HepG2 (cell line): ENCODE data around the gene URAD. TPM values are rescaled to one million over a fixed set of nuclear protein-coding genes. Genes with fewer than 3 reads are reported as not detected.
A peak's percentile ranks its signal among the peaks of the same experiment; 100 is the strongest.

Experiments
- ATAC-seq: fragments of 200-7000 bp; cut with Tn5 transposase; 3 replicates; pipeline ENCODE4 v1.9.1; 2020; ENCODE audit warnings: mild to moderate bottlenecking, moderate library complexity
- BruUV-seq: library from RNA; stranded (reverse); fragments of 400-500 nt; replicated peaks from 2 replicates; lab custom pipeline; 2021; lab: Mats Ljungman, UMichigan
- CTCF ChIA-PET: fragments of 300-600 bp; formaldehyde crosslinking; extraction: SDS; loops from one replicate; lab custom pipeline; 2021; ENCODE audit warnings: low total read pairs, inconsistent platforms, low intra/inter-chr PET ratio; lab: Yijun Ruan, JAX
- POLR2A ChIA-PET: fragments of 350-600 bp; sonication (Branson Sonifier 250); formaldehyde crosslinking; loops from one replicate; lab custom pipeline; 2020; ENCODE audit warnings: antibody characterized with exemption, inconsistent platforms; lab: Yijun Ruan, JAX
- DNase-seq: peaks from one replicate; pipeline ENCODE4 v3.0.0-alpha.2; 2015; ENCODE audit warnings: low spot score
- FAIRE-seq: peaks from 3 replicates; lab custom pipeline; 2011; peaks lifted over from hg19 to GRCh38; lab: Jason Lieb, UNC
- H2AFZ ChIP-seq: one replicate; pipeline ENCODE4 v1.6.1; 2011; ENCODE audit warnings: low read length, inconsistent platforms
- H3K27ac ChIP-seq: fragments of 300-600 bp; 3 replicates; pipeline ENCODE4 v1.8.0; 2011; ENCODE audit warnings: mixed run types, mild to moderate bottlenecking, mixed read lengths, low read length, inconsistent platforms; ENCODE audit not compliant: insufficient read depth; ENCODE audit errors: extremely low read length
- H3K27me3 ChIP-seq, 2 experiments: fragments of 200-600 bp in 1 of 2; 2 replicates in 1 of 2; 3 replicates in 1 of 2; pipeline versions ENCODE4 v1.6.0 to v1.8.0; 2011; ENCODE audit warnings: low read length in 2 of 2, mild to moderate bottlenecking in 2 of 2, moderate library complexity in 2 of 2, inconsistent platforms in 1 of 2; ENCODE audit not compliant: insufficient read depth in 2 of 2, control insufficient read depth in 1 of 2
- H3K36me3 ChIP-seq, 2 experiments: fragments of 200-600 bp in 1 of 2; replicated peaks in 1 of 2; 2 replicates in 1 of 2; 3 replicates in 1 of 2; pipeline versions ENCODE4 v1.5.1 to v1.8.0; 2011; ENCODE audit warnings: low read length in 2 of 2, inconsistent platforms in 1 of 2; ENCODE audit not compliant: insufficient read depth in 2 of 2, control insufficient read depth in 1 of 2
- H3K4me1 ChIP-seq: 2 replicates; pipeline ENCODE4 v1.5.1; 2012; ENCODE audit warnings: low read length, inconsistent platforms; ENCODE audit not compliant: insufficient read depth
- H3K4me2 ChIP-seq: 2 replicates; pipeline ENCODE4 v1.6.0; 2011; ENCODE audit warnings: low read depth, low read length, inconsistent platforms
- H3K4me3 ChIP-seq, 3 experiments: fragments of 200-600 bp in 1 of 3; sonication (generic), shearing (Covaris generic) in 1 of 3; replicated peaks in 1 of 3; 2 replicates each; pipeline ENCODE4 v1.5.1; 2011 to 2016; ENCODE audit warnings: low read length in 3 of 3, inconsistent platforms in 2 of 3, low read depth in 2 of 3, mild to moderate bottlenecking in 2 of 3, control low read depth in 1 of 3, mixed read lengths in 1 of 3; ENCODE audit not compliant: insufficient read depth in 1 of 3
- H3K79me2 ChIP-seq: one replicate; pipeline ENCODE4 v1.6.1; 2011; ENCODE audit warnings: low read length, inconsistent platforms; ENCODE audit not compliant: insufficient read depth
- H3K9ac ChIP-seq: 2 replicates; pipeline ENCODE4 v1.6.0; 2011; ENCODE audit warnings: mild to moderate bottlenecking, low read depth, low read length, inconsistent platforms; ENCODE audit not compliant: insufficient read depth
- H3K9me3 ChIP-seq: 2 replicates; pipeline ENCODE4 v1.5.1; 2012; ENCODE audit warnings: mild to moderate bottlenecking, low read length
- H4K20me1 ChIP-seq: 2 replicates; pipeline ENCODE4 v1.6.0; 2011; ENCODE audit warnings: inconsistent platforms, mild to moderate bottlenecking, low read length, moderate library complexity; ENCODE audit not compliant: insufficient read depth
- BRD4 ChIP-seq: sonication (generic); formaldehyde crosslinking; IDR thresholded peaks from 2 replicates; pipeline ENCODE4 v1.4.0; 2020; ENCODE audit warnings: missing genetic modification reagents
- EZH2 ChIP-seq: conservative IDR thresholded peaks from 2 replicates; pipeline ENCODE4 v1.6.1; 2012; ENCODE audit warnings: mild to moderate bottlenecking, low read depth, low read length, moderate library complexity
- MYPOP ChIP-seq: sonication (generic); formaldehyde crosslinking; IDR thresholded peaks from 2 replicates; pipeline ENCODE4 v1.8.1; 2023; ENCODE audit warnings: mild to moderate bottlenecking, moderate library complexity, missing genetic modification reagents
- ZNF800 ChIP-seq: sonication (generic); formaldehyde crosslinking; IDR thresholded peaks from 2 replicates; pipeline ENCODE4 v1.4.0; 2020; ENCODE audit warnings: missing genetic modification reagents
- ZNF816 ChIP-seq: sonication (generic); formaldehyde crosslinking; IDR thresholded peaks from 2 replicates; pipeline ENCODE4 v1.8.0; 2022; ENCODE audit warnings: missing genetic modification reagents, mild to moderate bottlenecking, borderline replicate concordance
- WGBS: methylation state at CpG from one replicate; pipeline ENCODE4 v1.1.6; 2017; ENCODE audit warnings: low lambda C conversion rate; 5-methylcytosine and 5-hydroxymethylcytosine counted together
- in situ Hi-C: cut with HindIII; loops from 2 replicates; pipeline ENCODE4 v1.10.0; 2017; ENCODE audit warnings: low pct_unique_long_range_greater_than_20kb; ENCODE audit not compliant: extremely low pct_ligation_motif_present
- intact Hi-C: fragments of 100-400 bp; cut with micrococcal nuclease; formaldehyde crosslinking; loops from one replicate; pipeline ENCODE4 v1.10.0; 2022; ENCODE audit not compliant: unreplicated experiment
- polyA plus RNA-seq, 8 experiments: library from polyadenylated mRNA; depleted of rRNA in 3 of 8; stranded (reverse) in 7 of 8; unstranded in 1 of 8; fragments of >200 nt; fragmentation: Illumina TruSeq in 4 of 8; extraction: Trizol in 4 of 8; gene quantifications; 2 replicates each; pipeline versions ENCODE4 v1.2.1 to v1.2.3, GENCODE V29; 2011 to 2016; ENCODE audit warnings: low read depth in 4 of 8, missing spikeins in 1 of 8, mixed read lengths in 1 of 8; ENCODE audit not compliant: insufficient read depth in 1 of 8
- total RNA-seq, 5 experiments: library from RNA; depleted of rRNA; stranded (reverse); fragments of >200 nt; fragmentation: Illumina TruSeq; extraction: Trizol; gene quantifications; 2 replicates each; pipeline ENCODE4 v1.2.3, GENCODE V29; 2016; ENCODE audit warnings: low read depth in 1 of 5
- TF ChIP-seq, protein P1 (sequence below): sonication (generic); formaldehyde crosslinking; IDR thresholded peaks from 2 replicates; pipeline ENCODE4 v1.9.0; 2022; ENCODE audit warnings: missing genetic modification reagents, mild to moderate bottlenecking, borderline replicate concordance
- TF ChIP-seq, protein P2 (sequence below): sonication (generic); formaldehyde crosslinking; IDR thresholded peaks from 2 replicates; pipeline ENCODE4 v1.5.0; 2020; ENCODE audit warnings: mild to moderate bottlenecking, missing genetic modification reagents, borderline replicate concordance
- TF ChIP-seq, protein P3 (sequence below): sonication (generic); formaldehyde crosslinking; IDR thresholded peaks from 2 replicates; pipeline ENCODE4 v1.5.0; 2020; ENCODE audit warnings: mild to moderate bottlenecking, missing genetic modification reagents, moderate library complexity

Gene URAD
- total and polyA plus RNA-seq, 2 of the 13 experiments (the other 11 are each of a cell fraction or from before 2014, with no cell fraction given), result not detected

DNA sequence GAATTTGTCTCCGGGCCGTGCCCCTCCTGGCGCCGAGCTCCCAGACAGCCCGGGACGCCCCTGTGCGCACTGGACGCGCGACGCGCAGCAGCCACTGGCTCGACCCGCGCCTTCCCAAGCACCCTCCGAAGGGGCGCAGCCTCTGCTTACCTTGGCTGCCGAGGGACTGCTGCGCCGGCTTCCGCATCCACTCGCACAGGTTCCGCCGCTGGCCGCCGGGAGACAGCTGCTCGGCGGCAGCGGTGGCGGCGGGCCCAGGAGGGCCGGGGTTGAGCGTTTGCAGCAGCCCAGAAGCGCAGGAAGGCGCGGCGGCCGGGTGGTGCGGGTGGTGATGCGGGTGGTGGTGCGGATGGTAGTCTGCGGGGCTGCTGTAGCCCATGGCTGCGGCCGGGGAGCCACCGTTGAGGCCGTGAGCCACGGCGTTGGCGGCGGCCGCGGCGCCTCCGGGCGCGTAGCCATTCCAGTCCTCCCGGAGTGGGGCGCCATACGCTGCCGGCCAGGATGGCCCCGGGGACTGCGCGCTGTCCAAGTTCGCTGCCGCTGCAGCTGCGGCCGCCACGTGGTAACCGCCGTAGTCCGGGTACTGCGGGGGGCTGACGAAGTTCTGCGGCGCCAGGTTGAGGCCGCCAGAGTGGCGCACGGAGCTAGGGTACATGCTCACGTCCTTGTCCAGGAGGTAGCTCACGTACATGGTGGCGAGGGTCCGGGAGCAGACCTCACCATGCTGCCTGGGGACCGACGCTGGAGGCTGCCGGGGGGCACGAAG lies 20.0 kb downstream of the URAD start:
- no peak overlapping the region for H2AFZ ChIP-seq
- peak; percentile 76 for ATAC-seq
- 6% methylated on average over 7 of the region's 86 CpGs for WGBS
- no peak overlapping the region for H3K27ac ChIP-seq
- peaks cover 19 to 73% of the 10 kb centered on the region in 2 experiments for H3K27me3 ChIP-seq
- BruUV-seq, result no TSS peak
- no peaks in the 10 kb centered on the region for H3K79me2 ChIP-seq
- no peaks in the 10 kb centered on the region for H4K20me1 ChIP-seq
- in situ Hi-C loops (loop anchor here (25.0 kb wide), 1 partner anchor 1006 kb away; no protein-coding TSS in a partner anchor), intact Hi-C loops (no loop called here)
- H3K9ac ChIP-seq, result 0 out of 2 replicates have a peak overlapping the region, but pooled peaks have one; percentile 8
- no peak for FAIRE-seq
- POLR2A ChIA-PET, result no interaction called here
- DNase-seq, result no peak
- CTCF ChIA-PET, result no interaction called here
- no peaks in the 10 kb centered on the region for H3K36me3 ChIP-seq
- H3K4me3 ChIP-seq, result peak overlapping the region; percentile 30 to 60 (median 34); a peak in 5 of 6 replicates
- H3K9me3 ChIP-seq, result no peaks in the 10 kb centered on the region
- H3K4me2 ChIP-seq, result peak overlapping the region; percentile 68
- H3K4me1 ChIP-seq, result peaks cover 25% of the 10 kb centered on the region
- TF ChIP-seq, protein P1, sequence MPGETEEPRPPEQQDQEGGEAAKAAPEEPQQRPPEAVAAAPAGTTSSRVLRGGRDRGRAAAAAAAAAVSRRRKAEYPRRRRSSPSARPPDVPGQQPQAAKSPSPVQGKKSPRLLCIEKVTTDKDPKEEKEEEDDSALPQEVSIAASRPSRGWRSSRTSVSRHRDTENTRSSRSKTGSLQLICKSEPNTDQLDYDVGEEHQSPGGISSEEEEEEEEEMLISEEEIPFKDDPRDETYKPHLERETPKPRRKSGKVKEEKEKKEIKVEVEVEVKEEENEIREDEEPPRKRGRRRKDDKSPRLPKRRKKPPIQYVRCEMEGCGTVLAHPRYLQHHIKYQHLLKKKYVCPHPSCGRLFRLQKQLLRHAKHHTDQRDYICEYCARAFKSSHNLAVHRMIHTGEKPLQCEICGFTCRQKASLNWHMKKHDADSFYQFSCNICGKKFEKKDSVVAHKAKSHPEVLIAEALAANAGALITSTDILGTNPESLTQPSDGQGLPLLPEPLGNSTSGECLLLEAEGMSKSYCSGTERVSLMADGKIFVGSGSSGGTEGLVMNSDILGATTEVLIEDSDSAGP (CRISPR knock-in tag), result 0 out of 2 replicates have a peak, but pooled peaks have one; percentile 40
- TF ChIP-seq MYPOP (CRISPR knock-in tag), result 0 out of 2 replicates have a peak, but pooled peaks have one; percentile 34
- TF ChIP-seq, protein P2, sequence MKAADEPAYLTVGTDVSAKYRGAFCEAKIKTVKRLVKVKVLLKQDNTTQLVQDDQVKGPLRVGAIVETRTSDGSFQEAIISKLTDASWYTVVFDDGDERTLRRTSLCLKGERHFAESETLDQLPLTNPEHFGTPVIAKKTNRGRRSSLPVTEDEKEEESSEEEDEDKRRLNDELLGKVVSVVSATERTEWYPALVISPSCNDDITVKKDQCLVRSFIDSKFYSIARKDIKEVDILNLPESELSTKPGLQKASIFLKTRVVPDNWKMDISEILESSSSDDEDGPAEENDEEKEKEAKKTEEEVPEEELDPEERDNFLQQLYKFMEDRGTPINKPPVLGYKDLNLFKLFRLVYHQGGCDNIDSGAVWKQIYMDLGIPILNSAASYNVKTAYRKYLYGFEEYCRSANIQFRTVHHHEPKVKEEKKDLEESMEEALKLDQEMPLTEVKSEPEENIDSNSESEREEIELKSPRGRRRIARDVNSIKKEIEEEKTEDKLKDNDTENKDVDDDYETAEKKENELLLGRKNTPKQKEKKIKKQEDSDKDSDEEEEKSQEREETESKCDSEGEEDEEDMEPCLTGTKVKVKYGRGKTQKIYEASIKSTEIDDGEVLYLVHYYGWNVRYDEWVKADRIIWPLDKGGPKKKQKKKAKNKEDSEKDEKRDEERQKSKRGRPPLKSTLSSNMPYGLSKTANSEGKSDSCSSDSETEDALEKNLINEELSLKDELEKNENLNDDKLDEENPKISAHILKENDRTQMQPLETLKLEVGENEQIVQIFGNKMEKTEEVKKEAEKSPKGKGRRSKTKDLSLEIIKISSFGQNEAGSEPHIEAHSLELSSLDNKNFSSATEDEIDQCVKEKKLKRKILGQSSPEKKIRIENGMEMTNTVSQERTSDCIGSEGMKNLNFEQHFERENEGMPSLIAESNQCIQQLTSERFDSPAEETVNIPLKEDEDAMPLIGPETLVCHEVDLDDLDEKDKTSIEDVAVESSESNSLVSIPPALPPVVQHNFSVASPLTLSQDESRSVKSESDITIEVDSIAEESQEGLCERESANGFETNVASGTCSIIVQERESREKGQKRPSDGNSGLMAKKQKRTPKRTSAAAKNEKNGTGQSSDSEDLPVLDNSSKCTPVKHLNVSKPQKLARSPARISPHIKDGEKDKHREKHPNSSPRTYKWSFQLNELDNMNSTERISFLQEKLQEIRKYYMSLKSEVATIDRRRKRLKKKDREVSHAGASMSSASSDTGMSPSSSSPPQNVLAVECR (CRISPR knock-in tag), result 0 out of 2 replicates have a peak, but pooled peaks have one; percentile 37
- TF ChIP-seq, protein P3, sequence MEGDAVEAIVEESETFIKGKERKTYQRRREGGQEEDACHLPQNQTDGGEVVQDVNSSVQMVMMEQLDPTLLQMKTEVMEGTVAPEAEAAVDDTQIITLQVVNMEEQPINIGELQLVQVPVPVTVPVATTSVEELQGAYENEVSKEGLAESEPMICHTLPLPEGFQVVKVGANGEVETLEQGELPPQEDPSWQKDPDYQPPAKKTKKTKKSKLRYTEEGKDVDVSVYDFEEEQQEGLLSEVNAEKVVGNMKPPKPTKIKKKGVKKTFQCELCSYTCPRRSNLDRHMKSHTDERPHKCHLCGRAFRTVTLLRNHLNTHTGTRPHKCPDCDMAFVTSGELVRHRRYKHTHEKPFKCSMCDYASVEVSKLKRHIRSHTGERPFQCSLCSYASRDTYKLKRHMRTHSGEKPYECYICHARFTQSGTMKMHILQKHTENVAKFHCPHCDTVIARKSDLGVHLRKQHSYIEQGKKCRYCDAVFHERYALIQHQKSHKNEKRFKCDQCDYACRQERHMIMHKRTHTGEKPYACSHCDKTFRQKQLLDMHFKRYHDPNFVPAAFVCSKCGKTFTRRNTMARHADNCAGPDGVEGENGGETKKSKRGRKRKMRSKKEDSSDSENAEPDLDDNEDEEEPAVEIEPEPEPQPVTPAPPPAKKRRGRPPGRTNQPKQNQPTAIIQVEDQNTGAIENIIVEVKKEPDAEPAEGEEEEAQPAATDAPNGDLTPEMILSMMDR, result peak; percentile 32; the same call in 1 of the 2 replicates
- no peak for TF ChIP-seq BRD4 (CRISPR knock-in tag)
- peak; percentile 99 for TF ChIP-seq ZNF800 (CRISPR knock-in tag)
- peak; percentile 34; the same call in 1 of the 2 replicates for TF ChIP-seq EZH2
- no peak for TF ChIP-seq ZNF816 (CRISPR knock-in tag)
